K562 (cell line): ENCODE results near the gene ANKRD45. TPM values are rescaled to one million over a fixed set of nuclear protein-coding genes. Genes with fewer than 3 reads are reported as not detected.

ENCODE experiments used
- ARHGAP35 ChIP-seq: fragments of 450-650 bp; IDR thresholded peaks from 2 replicates; pipeline ENCODE4 v1.6.1; 2018; ENCODE audit not compliant: partially characterized antibody
- HMGN3 ChIP-seq: IDR thresholded peaks from 2 replicates; pipeline ENCODE4 v1.6.1; 2011; ENCODE audit warnings: borderline replicate concordance, low read depth, mild to moderate bottlenecking, mixed read lengths, low read length; ENCODE audit not compliant: insufficient read length; ENCODE audit errors: extremely low read depth
- MCM2 ChIP-seq: fragments of 450-650 bp; IDR thresholded peaks from 2 replicates; pipeline ENCODE4 v1.6.1; 2017; ENCODE audit warnings: low read depth, mild to moderate bottlenecking
- MTA3 ChIP-seq: fragments of 450-650 bp; formaldehyde crosslinking; IDR thresholded peaks from 2 replicates; pipeline ENCODE4 v1.6.1; 2017; ENCODE audit warnings: mild to moderate bottlenecking, borderline replicate concordance
- MTF1 ChIP-seq: fragments of 250-450 bp; sonication (Bioruptor Pico); IDR thresholded peaks from 2 replicates; pipeline ENCODE4 v1.9.0; 2021; ENCODE audit warnings: moderate library complexity, mild to moderate bottlenecking, inconsistent platforms, borderline replicate concordance
- NCOA2 ChIP-seq, 2 experiments: fragments of 450-650 bp; IDR thresholded peaks; 2 replicates each; pipeline ENCODE4 v1.6.1; 2018; ENCODE audit warnings: mild to moderate bottlenecking in 2 of 2, moderate library complexity in 1 of 2; ENCODE audit not compliant: partially characterized antibody in 2 of 2
- NFYB ChIP-seq: IDR thresholded peaks from 2 replicates; pipeline ENCODE4 v1.6.1; 2011; ENCODE audit warnings: mild to moderate bottlenecking, moderate library complexity; ENCODE audit not compliant: insufficient read length; ENCODE audit errors: extremely low read depth
- SMARCA4 ChIP-seq: fragments of 450-650 bp; IDR thresholded peaks from 2 replicates; pipeline ENCODE4 v1.6.1; 2016
- SRSF1 ChIP-seq: fragments of 200-400 bp; formaldehyde crosslinking; IDR thresholded peaks from 2 replicates; pipeline ENCODE4 v1.6.1; 2017; ENCODE audit warnings: mild to moderate bottlenecking, low read depth, low read length, moderate library complexity
- U2AF2 ChIP-seq: fragments of 200-400 bp; formaldehyde crosslinking; optimal IDR thresholded peaks from 2 replicates; pipeline ENCODE3; 2017; ENCODE audit warnings: low read depth, mild to moderate bottlenecking, low read length
- ZBTB8A ChIP-seq: fragments of 450-650 bp; IDR thresholded peaks from 2 replicates; pipeline ENCODE4 v1.6.1; 2018; ENCODE audit warnings: mild to moderate bottlenecking, moderate library complexity; ENCODE audit not compliant: partially characterized antibody
- ZNF347 ChIP-seq: fragments of 450-650 bp; formaldehyde crosslinking; IDR thresholded peaks from 2 replicates; pipeline ENCODE4 v1.4.0; 2020; ENCODE audit warnings: low read depth, mild to moderate bottlenecking, moderate library complexity
- polyA plus RNA-seq, 8 experiments: library from polyadenylated mRNA; depleted of rRNA in 4 of 8; stranded (reverse) in 5 of 8; unstranded in 3 of 8; fragments of >200 nt; fragmentation: Nextera tagmentation in 2 of 8; fragmentation: Illumina TruSeq in 1 of 8; extraction: Ambion mirVana in 2 of 8; extraction: Trizol in 1 of 8; gene quantifications; 2 replicates each; pipeline versions ENCODE4 v1.2.1 to v1.2.3, GENCODE V29; 2011 to 2014; ENCODE audit warnings: inconsistent platforms in 1 of 8, missing spikeins in 1 of 8
- total RNA-seq, 7 experiments: library from RNA; depleted of rRNA in 6 of 7; stranded (reverse); fragments of >200 nt in 6 of 7; fragmentation: Illumina TruSeq in 2 of 7; extraction: Trizol in 2 of 7; gene quantifications; 2 replicates each; pipeline versions ENCODE4 v1.2.1 to v1.2.3, GENCODE V29; 2011 to 2021; ENCODE audit warnings: low replicate concordance in 1 of 7
- TF ChIP-seq, protein P1 (sequence below), 3 experiments: IDR thresholded peaks in 2 of 3; conservative IDR thresholded peaks in 1 of 3; 2 replicates each; pipeline ENCODE4 v1.5.1; 2011 to 2012; ENCODE audit warnings: low read length in 3 of 3, mild to moderate bottlenecking in 3 of 3, control low read depth in 2 of 3, improper control_type of control experiment in 1 of 3, inconsistent platforms in 1 of 3, low read depth in 1 of 3, mixed read lengths in 1 of 3, moderate library complexity in 1 of 3; ENCODE audit not compliant: insufficient read depth in 2 of 3
- TF ChIP-seq, protein P2 (sequence below), 2 experiments: fragments of 450-650 bp in 1 of 2; sonication (generic) in 1 of 2; formaldehyde crosslinking in 1 of 2; IDR thresholded peaks; 2 replicates each; pipeline versions ENCODE4 v1.7.1 to v1.9.0; 2016 to 2022; ENCODE audit warnings: inconsistent platforms in 1 of 2, mild to moderate bottlenecking in 1 of 2, missing genetic modification reagents in 1 of 2

ANKRD45 gene
- total and polyA plus RNA-seq, 9 of the 15 experiments (the other 6 are each of a cell fraction or from before 2014, with no cell fraction given): 0.10 to 0.30 (median 0.11) TPM; not detected in 2

DNA sequence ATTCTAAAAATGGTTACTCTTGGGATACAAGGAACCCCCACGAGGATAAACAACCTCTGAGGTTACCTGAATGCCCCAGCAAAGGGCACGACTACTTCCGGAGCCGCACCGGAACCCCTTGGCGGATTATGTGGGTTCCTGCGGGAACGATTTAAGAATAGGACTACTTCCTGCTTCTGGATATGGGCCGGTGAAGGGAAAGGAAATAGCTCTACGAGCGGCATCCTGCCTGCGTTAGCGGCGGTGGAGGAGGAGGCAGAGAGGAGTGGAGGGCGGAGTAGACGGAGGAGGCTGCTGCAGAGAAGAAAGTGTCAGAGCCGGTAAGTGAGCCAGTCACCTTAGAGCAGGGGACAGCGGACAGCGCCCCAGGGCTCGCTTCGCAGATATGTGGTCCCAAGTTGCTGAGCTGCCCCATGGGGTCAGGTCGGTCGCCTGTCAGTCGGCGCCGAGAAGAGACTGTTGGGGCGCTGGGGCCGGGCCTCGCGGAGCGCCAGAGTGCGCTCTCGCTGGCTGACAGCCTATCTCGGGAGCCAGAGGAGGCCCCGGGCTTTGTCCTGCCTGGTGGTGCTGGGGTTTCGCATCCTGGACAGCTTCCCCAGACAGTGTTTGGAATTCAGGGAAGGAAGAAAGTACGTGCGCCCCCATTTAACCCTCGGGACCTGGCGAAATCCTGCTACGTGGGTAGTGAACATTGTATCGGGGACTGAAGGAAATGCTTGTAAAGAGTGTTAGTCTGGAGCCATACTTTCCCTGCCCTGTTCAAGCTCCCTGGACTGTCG, 45.3 kb upstream of the ANKRD45 start, which contains the start of gene KLHL20 (continued):
- no peak for TF ChIP-seq SRSF1
- no peak for TF ChIP-seq ZNF347 (CRISPR knock-in tag)
- no peak for TF ChIP-seq NCOA2 (IDR thresholded peaks at IDR 0.05; ENCODE audit: partially characterized antibody in 2 of 2)
- TF ChIP-seq ZBTB8A: no peak
- peak; percentile 76 for TF ChIP-seq HMGN3
- TF ChIP-seq MCM2: no peak
- no peak for TF ChIP-seq NFYB
- no peak for TF ChIP-seq MTF1 (CRISPR knock-in tag)
- TF ChIP-seq SMARCA4: peak; percentile 63
- TF ChIP-seq, protein P1, sequence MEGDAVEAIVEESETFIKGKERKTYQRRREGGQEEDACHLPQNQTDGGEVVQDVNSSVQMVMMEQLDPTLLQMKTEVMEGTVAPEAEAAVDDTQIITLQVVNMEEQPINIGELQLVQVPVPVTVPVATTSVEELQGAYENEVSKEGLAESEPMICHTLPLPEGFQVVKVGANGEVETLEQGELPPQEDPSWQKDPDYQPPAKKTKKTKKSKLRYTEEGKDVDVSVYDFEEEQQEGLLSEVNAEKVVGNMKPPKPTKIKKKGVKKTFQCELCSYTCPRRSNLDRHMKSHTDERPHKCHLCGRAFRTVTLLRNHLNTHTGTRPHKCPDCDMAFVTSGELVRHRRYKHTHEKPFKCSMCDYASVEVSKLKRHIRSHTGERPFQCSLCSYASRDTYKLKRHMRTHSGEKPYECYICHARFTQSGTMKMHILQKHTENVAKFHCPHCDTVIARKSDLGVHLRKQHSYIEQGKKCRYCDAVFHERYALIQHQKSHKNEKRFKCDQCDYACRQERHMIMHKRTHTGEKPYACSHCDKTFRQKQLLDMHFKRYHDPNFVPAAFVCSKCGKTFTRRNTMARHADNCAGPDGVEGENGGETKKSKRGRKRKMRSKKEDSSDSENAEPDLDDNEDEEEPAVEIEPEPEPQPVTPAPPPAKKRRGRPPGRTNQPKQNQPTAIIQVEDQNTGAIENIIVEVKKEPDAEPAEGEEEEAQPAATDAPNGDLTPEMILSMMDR (IDR thresholded peaks at IDR 0.05 in 2 of 3, conservative IDR thresholded peaks at IDR 0.05 in 1 of 3; ENCODE audit: insufficient read depth in 2 of 3, low read depth in 1 of 3, low read length in 3 of 3): peak in 2 of 3 experiments; percentile 14 to 29; a peak in 1 of 6 replicates
- TF ChIP-seq, protein P2, sequence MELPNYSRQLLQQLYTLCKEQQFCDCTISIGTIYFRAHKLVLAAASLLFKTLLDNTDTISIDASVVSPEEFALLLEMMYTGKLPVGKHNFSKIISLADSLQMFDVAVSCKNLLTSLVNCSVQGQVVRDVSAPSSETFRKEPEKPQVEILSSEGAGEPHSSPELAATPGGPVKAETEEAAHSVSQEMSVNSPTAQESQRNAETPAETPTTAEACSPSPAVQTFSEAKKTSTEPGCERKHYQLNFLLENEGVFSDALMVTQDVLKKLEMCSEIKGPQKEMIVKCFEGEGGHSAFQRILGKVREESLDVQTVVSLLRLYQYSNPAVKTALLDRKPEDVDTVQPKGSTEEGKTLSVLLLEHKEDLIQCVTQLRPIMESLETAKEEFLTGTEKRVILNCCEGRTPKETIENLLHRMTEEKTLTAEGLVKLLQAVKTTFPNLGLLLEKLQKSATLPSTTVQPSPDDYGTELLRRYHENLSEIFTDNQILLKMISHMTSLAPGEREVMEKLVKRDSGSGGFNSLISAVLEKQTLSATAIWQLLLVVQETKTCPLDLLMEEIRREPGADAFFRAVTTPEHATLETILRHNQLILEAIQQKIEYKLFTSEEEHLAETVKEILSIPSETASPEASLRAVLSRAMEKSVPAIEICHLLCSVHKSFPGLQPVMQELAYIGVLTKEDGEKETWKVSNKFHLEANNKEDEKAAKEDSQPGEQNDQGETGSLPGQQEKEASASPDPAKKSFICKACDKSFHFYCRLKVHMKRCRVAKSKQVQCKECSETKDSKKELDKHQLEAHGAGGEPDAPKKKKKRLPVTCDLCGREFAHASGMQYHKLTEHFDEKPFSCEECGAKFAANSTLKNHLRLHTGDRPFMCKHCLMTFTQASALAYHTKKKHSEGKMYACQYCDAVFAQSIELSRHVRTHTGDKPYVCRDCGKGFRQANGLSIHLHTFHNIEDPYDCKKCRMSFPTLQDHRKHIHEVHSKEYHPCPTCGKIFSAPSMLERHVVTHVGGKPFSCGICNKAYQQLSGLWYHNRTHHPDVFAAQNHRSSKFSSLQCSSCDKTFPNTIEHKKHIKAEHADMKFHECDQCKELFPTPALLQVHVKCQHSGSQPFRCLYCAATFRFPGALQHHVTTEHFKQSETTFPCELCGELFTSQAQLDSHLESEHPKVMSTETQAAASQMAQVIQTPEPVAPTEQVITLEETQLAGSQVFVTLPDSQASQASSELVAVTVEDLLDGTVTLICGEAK (IDR thresholded peaks at IDR 0.05): peak; percentile 100
- TF ChIP-seq, protein P2 (CRISPR knock-in tag; IDR thresholded peaks at IDR 0.05): no peak
- peak; percentile 93; the same call in 1 of the 2 replicates for TF ChIP-seq MTA3
- TF ChIP-seq ARHGAP35: no peak
- no peak for TF ChIP-seq U2AF2
